Measurements from ENCODE around the gene C8G.

DNA sequence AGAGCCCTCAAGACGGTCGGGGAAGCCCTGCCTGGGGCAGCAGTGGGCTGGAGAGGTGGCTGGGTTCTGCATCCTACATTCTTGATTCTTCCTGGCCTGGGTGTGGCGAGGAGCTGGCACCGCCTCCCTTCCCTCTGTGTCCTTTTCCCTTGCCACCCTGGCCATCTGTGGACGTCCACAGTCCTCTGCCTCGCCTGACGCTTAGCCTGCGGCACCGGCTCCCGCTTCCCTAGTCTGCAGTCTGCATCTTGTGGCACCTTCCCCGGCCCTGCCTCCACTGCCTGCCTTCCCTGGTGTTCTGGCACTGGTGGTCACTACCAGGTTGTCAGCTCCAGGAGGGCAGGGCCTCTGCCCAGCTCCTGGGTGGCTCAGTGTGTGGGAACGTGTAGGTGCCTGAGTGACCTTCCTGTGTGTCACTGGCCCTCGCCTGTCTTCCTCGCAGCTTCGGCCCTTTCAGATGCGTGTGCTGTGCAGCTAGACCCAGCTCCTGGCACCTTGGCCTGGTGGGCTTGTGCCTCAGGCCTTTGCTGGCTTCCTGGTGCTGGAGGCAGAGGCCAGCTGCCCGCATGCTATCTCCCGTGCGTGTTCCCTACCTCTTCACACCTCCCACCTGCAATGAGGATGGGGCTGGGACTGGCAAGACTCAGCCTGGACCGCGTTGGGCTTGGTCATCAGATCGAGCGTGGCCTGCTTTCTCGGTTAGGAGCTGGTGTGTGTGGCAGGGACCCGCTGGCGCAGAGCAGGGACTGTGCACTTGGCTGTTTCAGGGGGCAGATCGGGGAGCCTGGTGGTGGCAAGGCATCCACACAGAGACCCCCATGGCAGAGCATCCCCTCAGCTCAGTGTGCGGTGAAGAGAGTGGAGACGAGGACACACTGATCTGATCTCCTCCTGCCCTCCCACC is 37.8 kb upstream of the C8G start:
- TF ChIP-seq GATA3 (IDR thresholded peaks at IDR 0.05; ENCODE audit: low read depth, low read length) (no peak), GATA2 (IDR thresholded peaks at IDR 0.05; ENCODE audit: low read depth, low read length) (no peak)

Measured in SH-SY5Y (cell line).